Activated naive CD4-positive, alpha-beta T cell treated with anti-CD3 and anti-CD28 coated beads, Interleukin-2, amount 10 ng/mL, durations not matched to agents 7 days and 5 days (primary cell): ENCODE results near the gene VRK3.

Experiments
- CTCF ChIA-PET: fragments of 350-600 bp; sonication (Branson Sonifier 250); formaldehyde crosslinking; loops from one replicate; lab custom pipeline; 2021; ENCODE audit warnings: antibody characterized with exemption; lab: Charles Lee
- DNase-seq: peaks from one replicate; pipeline ENCODE4 v3.0.0-alpha.2; 2020
- H3K27ac Mint-ChIP-seq: one replicate; pipeline ENCODE4 v1.8.0; 2021; ENCODE audit warnings: mild to moderate bottlenecking, moderate library complexity, mixed read lengths
- H3K27me3 Mint-ChIP-seq: one replicate; pipeline ENCODE4 v1.8.0; 2021; ENCODE audit warnings: mild to moderate bottlenecking, mixed read lengths
- H3K36me3 Mint-ChIP-seq: one replicate; pipeline ENCODE4 v1.8.0; 2021; ENCODE audit warnings: mixed read lengths
- H3K4me1 Mint-ChIP-seq: one replicate; pipeline ENCODE4 v1.8.0; 2021; ENCODE audit warnings: mixed read lengths
- H3K4me3 Mint-ChIP-seq: one replicate; pipeline ENCODE4 v1.8.0; 2021; ENCODE audit warnings: mild to moderate bottlenecking, moderate library complexity, mixed read lengths
- H3K9me3 Mint-ChIP-seq: one replicate; pipeline ENCODE4 v1.8.0; 2021; ENCODE audit warnings: mixed read lengths

VRK3 gene

GRCh38 chr19:50046649-50047503 is 21.7 kb upstream of the VRK3 start:
- peak; percentile 51 for DNase-seq
- no peak overlapping the region for H3K4me3 Mint-ChIP-seq
- H3K4me1 Mint-ChIP-seq: peaks cover 13% of the 10 kb centered on the region
- peaks cover 57% of the 10 kb centered on the region for H3K9me3 Mint-ChIP-seq
- H3K36me3 Mint-ChIP-seq: peaks cover 72% of the 10 kb centered on the region
- CTCF ChIA-PET: interaction anchor here (0.9 kb wide), 1 partner anchor 8 kb away, joined by 4 read pairs; no protein-coding TSS in a partner anchor
- H3K27me3 Mint-ChIP-seq: peaks cover 14% of the 10 kb centered on the region
- H3K27ac Mint-ChIP-seq: no peak overlapping the region

DNA sequence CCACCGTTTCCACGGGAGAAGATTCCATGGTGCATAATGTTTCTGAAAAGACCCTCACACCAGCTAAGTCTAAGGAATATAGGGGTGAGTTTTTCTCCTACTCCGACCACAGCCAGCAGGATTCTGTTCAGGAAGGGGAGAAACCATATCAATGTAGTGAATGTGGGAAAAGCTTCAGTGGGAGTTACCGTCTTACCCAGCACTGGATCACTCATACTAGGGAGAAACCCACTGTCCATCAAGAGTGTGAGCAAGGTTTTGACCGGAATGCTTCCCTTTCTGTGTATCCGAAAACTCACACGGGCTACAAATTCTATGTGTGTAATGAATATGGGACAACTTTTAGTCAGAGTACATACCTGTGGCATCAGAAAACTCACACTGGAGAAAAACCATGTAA is 19.8 kb upstream of the VRK3 start:
- Mint-ChIP-seq H3K4me3 (no peak overlapping the region), H3K4me1 (peaks cover under 1% of the 10 kb centered on the region), H3K27me3 (no peaks in the 10 kb centered on the region), H3K36me3 (peaks cover 86% of the 10 kb centered on the region), H3K27ac (no peak overlapping the region), H3K9me3 (peaks cover 53% of the 10 kb centered on the region)
- CTCF ChIA-PET: no interaction called here
- DNase-seq: no peak

GRCh38 chr19:50043967-50044366 is 18.8 kb upstream of the VRK3 start:
- Mint-ChIP-seq H3K9me3 (peaks cover 50% of the 10 kb centered on the region), H3K27me3 (no peaks in the 10 kb centered on the region), H3K27ac (no peak overlapping the region), H3K4me3 (no peak overlapping the region), H3K4me1 (no peaks in the 10 kb centered on the region), H3K36me3 (peaks cover 93% of the 10 kb centered on the region)
- CTCF ChIA-PET: no interaction called here
- no peak for DNase-seq

DNA sequence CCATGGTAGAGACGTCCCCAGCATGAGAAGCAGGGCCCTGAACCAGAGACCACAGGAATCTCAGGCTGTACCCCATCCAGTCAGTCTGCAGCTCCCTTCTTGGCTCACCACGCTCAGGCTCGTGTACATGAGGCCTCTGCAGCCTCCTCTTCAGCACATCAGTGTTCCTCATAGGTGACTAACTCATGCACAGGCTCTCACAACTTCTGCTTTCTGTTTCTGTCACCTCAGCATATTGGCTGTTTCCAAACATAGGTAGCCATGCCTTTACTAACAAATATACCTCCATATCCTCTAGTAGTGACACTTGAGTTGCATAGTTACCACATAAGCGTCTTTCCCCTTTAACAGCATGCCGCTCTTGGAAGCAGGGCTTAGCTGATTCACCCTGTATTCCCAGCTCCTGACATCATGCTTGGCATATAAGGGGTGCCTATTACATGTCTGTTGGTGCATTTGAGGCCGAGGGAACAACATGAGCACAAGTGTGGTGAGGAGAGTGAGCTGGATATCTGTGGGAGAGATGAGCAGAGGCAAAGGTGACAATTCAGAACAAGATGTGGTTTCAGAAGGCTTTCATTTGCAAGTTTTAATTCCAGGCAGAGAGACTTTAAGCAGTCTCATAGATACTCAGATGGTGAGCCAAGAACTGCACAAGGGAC is 17.3 kb upstream of the VRK3 start:
- CTCF ChIA-PET: no interaction called here
- Mint-ChIP-seq H3K4me1 (no peaks in the 10 kb centered on the region), H3K27me3 (no peaks in the 10 kb centered on the region), H3K36me3 (peaks cover 83% of the 10 kb centered on the region), H3K27ac (no peak overlapping the region), H3K4me3 (no peak overlapping the region), H3K9me3 (peaks cover 42% of the 10 kb centered on the region)
- DNase-seq: no peak

GRCh38 chr19:50040967-50041366 is 15.8 kb upstream of the VRK3 start:
- no peak overlapping the region for H3K27ac Mint-ChIP-seq
- CTCF ChIA-PET: no interaction called here

DNA sequence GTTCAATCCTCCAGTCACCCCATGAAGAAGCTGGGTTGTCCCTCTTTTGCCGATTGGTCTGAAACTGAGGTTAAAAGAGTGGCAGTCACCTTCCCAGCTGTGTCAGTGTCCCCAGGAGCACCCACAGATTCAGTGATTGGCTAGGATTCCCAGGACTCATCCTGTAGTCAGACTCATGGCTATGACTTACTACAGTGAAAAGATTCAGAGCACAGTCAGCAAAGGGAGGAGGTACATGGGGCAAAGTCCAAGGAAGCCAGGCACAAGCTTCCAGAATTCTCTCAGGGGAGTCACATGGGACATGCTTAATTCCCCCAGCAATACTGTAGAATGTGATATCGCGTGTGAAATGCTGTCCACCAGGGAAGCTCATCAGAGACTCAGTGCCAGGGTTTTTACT is 14.8 kb upstream of the VRK3 start:
- Mint-ChIP-seq H3K36me3 (peaks cover 75% of the 10 kb centered on the region), H3K27me3 (no peaks in the 10 kb centered on the region), H3K27ac (no peak overlapping the region), H3K4me3 (no peak overlapping the region), H3K9me3 (peaks cover 22% of the 10 kb centered on the region), H3K4me1 (no peaks in the 10 kb centered on the region)
- CTCF ChIA-PET: no interaction called here
- DNase-seq: no peak

More at GRCh38 chr19:50040967-50041366, 15.8 kb upstream of the VRK3 start:
- no peaks in the 10 kb centered on the region for H3K27me3 Mint-ChIP-seq
- H3K4me3 Mint-ChIP-seq: no peak overlapping the region
- DNase-seq: no peak
- H3K4me1 Mint-ChIP-seq: no peaks in the 10 kb centered on the region
- peaks cover 78% of the 10 kb centered on the region for H3K36me3 Mint-ChIP-seq
- peaks cover 32% of the 10 kb centered on the region for H3K9me3 Mint-ChIP-seq

DNA sequence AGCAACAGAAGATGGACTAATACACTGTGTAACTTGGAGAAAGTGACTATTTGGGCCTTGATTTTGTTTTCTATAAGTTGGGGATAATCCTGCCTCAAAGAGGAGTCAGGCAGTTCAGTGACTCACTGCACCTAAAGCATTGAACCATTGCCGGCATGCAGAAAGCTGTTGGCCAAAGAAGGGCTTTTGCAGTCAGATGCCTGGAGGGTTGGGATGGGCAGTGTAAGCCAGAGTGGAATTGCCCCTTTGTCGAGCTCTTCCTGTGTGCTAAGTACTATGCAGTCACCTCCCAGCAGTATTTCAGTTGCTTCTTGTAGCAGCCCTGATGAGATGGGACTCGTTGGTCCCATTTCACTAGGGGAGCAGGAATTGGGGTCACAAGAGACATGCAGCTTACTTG is 11.7 kb upstream of the VRK3 start:
- DNase-seq: no peak
- no peaks in the 10 kb centered on the region for H3K27me3 Mint-ChIP-seq
- H3K4me3 Mint-ChIP-seq: no peak overlapping the region
- CTCF ChIA-PET: no interaction called here
- peaks cover 74% of the 10 kb centered on the region for H3K36me3 Mint-ChIP-seq
- H3K4me1 Mint-ChIP-seq: no peaks in the 10 kb centered on the region
- no peak overlapping the region for H3K27ac Mint-ChIP-seq
- no peaks in the 10 kb centered on the region for H3K9me3 Mint-ChIP-seq

DNA sequence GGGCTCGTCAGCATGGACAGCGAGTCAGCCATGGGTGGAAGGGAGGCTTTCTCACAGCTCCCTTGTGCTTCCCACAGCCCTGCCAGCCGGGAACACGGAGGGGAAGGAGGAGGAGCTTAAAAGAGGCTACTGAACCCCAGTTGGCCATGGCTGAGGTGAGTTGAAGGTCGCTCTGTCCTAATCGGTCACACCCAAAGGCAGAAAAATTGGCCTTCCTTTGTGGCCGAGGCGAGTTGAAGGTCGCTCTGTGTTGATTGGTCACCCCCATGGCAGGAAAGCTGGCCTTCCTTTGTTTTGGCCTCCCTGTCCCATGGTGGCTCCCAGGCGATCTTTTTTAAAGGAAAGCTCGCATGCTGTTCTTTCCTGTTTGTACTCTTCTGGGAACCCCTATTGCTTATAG is 5.8 kb upstream of the VRK3 start:
- Mint-ChIP-seq H3K36me3 (peaks cover 62% of the 10 kb centered on the region), H3K4me1 (peaks cover 16% of the 10 kb centered on the region), H3K27ac (no peak overlapping the region), H3K4me3 (no peak overlapping the region), H3K9me3 (peaks cover 6% of the 10 kb centered on the region), H3K27me3 (no peaks in the 10 kb centered on the region)
- no peak for DNase-seq
- CTCF ChIA-PET: no interaction called here

DNA sequence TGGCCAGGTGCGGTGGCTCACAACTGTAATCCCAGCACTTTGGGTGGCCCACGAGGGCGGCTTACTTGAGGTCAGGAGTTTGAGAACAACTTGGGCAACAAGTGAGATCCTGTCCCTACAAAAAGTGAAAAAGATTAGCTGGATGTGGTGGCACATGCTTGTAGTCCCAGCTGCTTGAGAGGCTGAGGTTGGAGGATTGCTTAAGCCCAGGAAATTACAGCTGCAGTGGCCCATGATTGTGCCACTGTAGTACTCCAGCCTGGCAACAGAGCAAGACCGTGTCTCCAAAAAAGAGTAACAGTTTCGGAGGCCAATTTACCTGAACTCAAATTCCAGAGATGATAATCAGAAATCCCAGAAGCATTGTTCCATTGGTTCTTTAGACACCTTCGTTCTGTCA is 5.1 kb upstream of the VRK3 start:
- DNase-seq: no peak
- no peak overlapping the region for H3K4me3 Mint-ChIP-seq
- peak overlapping the region; percentile 30 for H3K27ac Mint-ChIP-seq
- peaks cover 59% of the 10 kb centered on the region for H3K36me3 Mint-ChIP-seq
- CTCF ChIA-PET: no interaction called here
- peaks cover 20% of the 10 kb centered on the region for H3K4me1 Mint-ChIP-seq
- peaks cover 7% of the 10 kb centered on the region for H3K9me3 Mint-ChIP-seq
- H3K27me3 Mint-ChIP-seq: no peaks in the 10 kb centered on the region

DNA sequence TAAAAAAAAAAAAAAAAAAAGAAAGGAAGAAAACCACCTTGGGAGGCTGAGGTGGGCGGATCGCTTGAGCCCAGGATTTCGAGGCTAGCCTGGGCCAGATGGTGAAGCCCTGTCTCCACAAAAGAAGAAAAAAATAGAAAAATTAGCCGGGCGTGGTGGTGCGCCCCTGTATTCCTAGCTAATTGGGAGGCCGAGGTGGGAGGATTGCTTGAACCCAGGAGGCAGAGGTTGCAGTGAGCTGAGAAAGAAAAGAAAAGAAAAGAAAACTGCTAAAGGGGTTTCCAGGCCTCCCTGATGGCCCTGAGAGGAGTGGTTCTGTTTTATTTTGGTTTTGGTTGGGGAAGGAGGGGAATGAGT is 1.4 kb upstream of the VRK3 start:
- no peak for DNase-seq
- peak overlapping the region; percentile 62 for H3K27ac Mint-ChIP-seq
- peaks cover 7% of the 10 kb centered on the region for H3K9me3 Mint-ChIP-seq
- H3K4me3 Mint-ChIP-seq: peak overlapping the region; percentile 85
- H3K27me3 Mint-ChIP-seq: no peaks in the 10 kb centered on the region
- CTCF ChIA-PET: no interaction called here
- peaks cover 30% of the 10 kb centered on the region for H3K36me3 Mint-ChIP-seq
- H3K4me1 Mint-ChIP-seq: peaks cover 42% of the 10 kb centered on the region

DNA sequence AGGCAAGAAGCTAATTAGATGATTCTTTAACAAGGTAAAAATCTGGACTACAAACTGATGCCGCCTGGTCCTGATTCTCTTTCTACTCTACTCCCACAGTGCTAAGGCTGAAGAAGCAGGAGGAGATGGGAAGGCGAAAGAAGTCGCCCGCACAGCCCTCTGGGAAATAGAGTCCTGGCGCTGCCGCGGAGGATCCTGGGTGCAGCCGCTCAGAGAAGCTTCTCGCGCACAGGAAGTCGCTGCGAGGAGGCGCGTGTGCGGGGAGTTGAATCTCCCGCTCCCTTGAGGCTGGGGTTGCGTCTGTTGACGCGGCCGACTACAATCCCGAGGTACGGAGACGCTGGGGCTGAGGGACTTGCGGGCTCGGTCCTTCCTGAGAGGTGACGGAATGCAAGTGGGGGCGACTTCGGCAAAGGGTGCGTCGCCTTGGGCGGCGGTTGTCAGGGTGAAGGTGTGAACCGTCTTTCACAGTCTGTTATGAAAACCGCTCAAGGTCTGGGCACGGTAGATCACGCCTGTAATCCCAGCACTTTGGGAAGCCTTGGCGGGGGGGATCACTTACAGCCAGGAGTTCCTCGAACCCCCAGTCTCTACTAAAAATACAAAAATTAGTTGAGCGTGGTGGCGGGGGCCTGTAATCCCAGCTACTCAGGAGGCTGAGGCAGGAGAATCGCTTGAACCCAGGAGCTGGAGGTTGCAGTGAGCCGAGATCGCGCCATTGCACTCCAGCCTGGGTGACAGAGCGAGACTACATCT is 800 bp upstream of the VRK3 start, which contains the start of gene ZNF473:
Gene ZNF473 (plus strand): TSS at position 212 of the 756 bp plus-strand sequence. CDS start 5,078 bp downstream, outside the sequence.
- H3K4me3 Mint-ChIP-seq: peak within 1 kb of the TSS; percentile 85
- CTCF ChIA-PET: no interaction called here
- H3K4me1 Mint-ChIP-seq: peaks cover 42% of the 10 kb centered on the region
- no peaks in the 10 kb centered on the region for H3K27me3 Mint-ChIP-seq
- peak; percentile 95 for DNase-seq
- H3K36me3 Mint-ChIP-seq: peaks cover 25% of the 10 kb centered on the region
- H3K27ac Mint-ChIP-seq: peak within 1 kb of the TSS; percentile 92
- H3K9me3 Mint-ChIP-seq: peaks cover 7% of the 10 kb centered on the region

GRCh38 chr19:50024719-50025021 is 502 bp downstream of the VRK3 start:
- CTCF ChIA-PET: interaction anchor here (0.6 kb wide), 1 partner anchor 249 kb away, joined by 3 read pairs; no protein-coding TSS in a partner anchor
- Mint-ChIP-seq H3K27ac (peak overlapping the region; percentile 92), H3K9me3 (peaks cover 7% of the 10 kb centered on the region), H3K4me3 (peak overlapping the region; percentile 85), H3K27me3 (no peaks in the 10 kb centered on the region), H3K4me1 (peaks cover 42% of the 10 kb centered on the region), H3K36me3 (peaks cover 23% of the 10 kb centered on the region)
- DNase-seq: no peak

- Mint-ChIP-seq H3K4me1 (peaks cover 42% of the 10 kb centered on the region), H3K36me3 (peaks cover 25% of the 10 kb centered on the region)
These were observed 2.3 kb downstream of the VRK3 start for GRCh38 chr19:50022823-50023222.

GRCh38 chr19:50020481-50020880 is 4.7 kb downstream of the VRK3 start:
- no peaks in the 10 kb centered on the region for H3K9me3 Mint-ChIP-seq
- peaks cover 27% of the 10 kb centered on the region for H3K36me3 Mint-ChIP-seq
- no peak overlapping the region for H3K27ac Mint-ChIP-seq
- H3K27me3 Mint-ChIP-seq: no peaks in the 10 kb centered on the region
- CTCF ChIA-PET: no interaction called here
- H3K4me3 Mint-ChIP-seq: no peak overlapping the region
- H3K4me1 Mint-ChIP-seq: peaks cover 22% of the 10 kb centered on the region
- no peak for DNase-seq

More at GRCh38 chr19:50022823-50023222, 2.3 kb downstream of the VRK3 start:
- CTCF ChIA-PET: no interaction called here
- no peak for DNase-seq
- Mint-ChIP-seq H3K9me3 (peaks cover 7% of the 10 kb centered on the region), H3K27me3 (no peaks in the 10 kb centered on the region), H3K27ac (peak overlapping the region; percentile 38), H3K4me3 (peak overlapping the region; percentile 41)
